Stimulated activated CD8-positive, alpha-beta memory T cell treated with anti-CD3 and anti-CD28 coated beads, Interleukin-15, amount 100 ng/mL, for 24 hours (primary cell): ENCODE measurements around the gene WTAP.
A peak's percentile ranks its signal among the peaks of the same experiment; 100 is the strongest.
"Not testable (repeated sequence)": the region's sequence is repeated elsewhere in the genome, so short reads cannot be mapped to it uniquely, and the experiment has no call there.

Source experiments
- DNase-seq: peaks from one replicate; pipeline ENCODE4 v3.0.0-alpha.2; 2020; ENCODE audit warnings: low read depth

WTAP gene

GRCh38 chr6:159729598-159730331 lies 2.5 kb downstream of the WTAP start:
- DNase-seq = no peak

GRCh38 chr6:159730332-159730676 lies 3.0 kb downstream of the WTAP start:
- no peak for DNase-seq

- DNase-seq = not testable (repeated sequence)
Observed at GRCh38 chr6:159732550-159732949, 5.2 kb downstream of the WTAP start.

GRCh38 chr6:159733395-159733794 lies 6.1 kb downstream of the WTAP start:
- not testable (repeated sequence) for DNase-seq

GRCh38 chr6:159736908-159737307 lies 9.6 kb downstream of the WTAP start:
- no peak for DNase-seq

- DNase-seq = no peak
Observed at GRCh38 chr6:159739341-159739740, 12.0 kb downstream of the WTAP start.

- DNase-seq = no peak
Observed at GRCh38 chr6:159742165-159742564, 14.9 kb downstream of the WTAP start.

- no peak for DNase-seq
Observed at GRCh38 chr6:159745081-159745480, 17.8 kb downstream of the WTAP start.

GRCh38 chr6:159746759-159747158 lies 19.5 kb downstream of the WTAP start:
- DNase-seq = no peak

GRCh38 chr6:159748127-159748526 lies 20.8 kb downstream of the WTAP start:
- not testable (repeated sequence) for DNase-seq

- DNase-seq = no peak
Observed at GRCh38 chr6:159751448-159751847, 24.1 kb downstream of the WTAP start.

GRCh38 chr6:159753081-159753872 lies 26.0 kb downstream of the WTAP start:
- no peak for DNase-seq

GRCh38 chr6:159754401-159754800 lies 27.1 kb downstream of the WTAP start:
- DNase-seq = no peak

GRCh38 chr6:159754959-159755914 lies 27.9 kb downstream of the WTAP start:
- no peak for DNase-seq

- no peak for DNase-seq
Observed at GRCh38 chr6:159756508-159756907, 29.2 kb downstream of the WTAP start.

- DNase-seq = no peak
Observed at GRCh38 chr6:159758031-159759001, 31.0 kb downstream of the WTAP start.

- no peak for DNase-seq
Observed at GRCh38 chr6:159759645-159760044, 32.3 kb downstream of the WTAP start.

- DNase-seq = no peak
Observed at GRCh38 chr6:159760602-159761057, 33.3 kb downstream of the WTAP start.

GRCh38 chr6:159761129-159761872 lies 34.0 kb downstream of the WTAP start:
- peak; percentile 17 for DNase-seq
